ENCODE results near the gene ATPAF1.

The ATPAF1 gene

GRCh38 chr1:46616277-46617107 is 51.7 kb downstream of the ATPAF1 start, which contains the start of gene MOB3C:
TSS of gene MOB3C (minus strand) at chr1:46616811. CDS start at chr1:46613321, 3,490 bp downstream.
- H3F3A ChIP-seq (ENCODE audit: low read depth): no peaks in the 10 kb centered on the region
- H3K9ac ChIP-seq (ENCODE audit: low read depth, low read length, poor library complexity, severe bottlenecking): peak within 1 kb of the TSS; percentile 78
- peak within 1 kb of the TSS; percentile 93 for H2AFZ ChIP-seq (ENCODE audit: low read length)
- no peaks in the 10 kb centered on the region for H3K9me3 ChIP-seq (ENCODE audit: insufficient read depth, low read depth, low read length)
- TF ChIP-seq EZH2phosphoT487 (IDR thresholded peaks at IDR 0.05; ENCODE audit: borderline replicate concordance) (no peak), CTCF (conservative IDR thresholded peaks at IDR 0.05; ENCODE audit: low read length) (no peak)
- no peaks in the 10 kb centered on the region for H3K27me3 ChIP-seq (ENCODE audit: insufficient read depth, low read length, poor library complexity, severe bottlenecking)
- peaks cover 66% of the 10 kb centered on the region for H3K4me1 ChIP-seq (ENCODE audit: insufficient read depth, low read length, poor library complexity, severe bottlenecking)
- H3K4me3 ChIP-seq (ENCODE audit: low read length, poor library complexity, severe bottlenecking): peak within 1 kb of the TSS; percentile 93
- H3K79me2 ChIP-seq (ENCODE audit: insufficient read depth, low read length): peaks cover 19% of the 10 kb centered on the region; the same call in 1 of the 2 replicates
- no peaks in the 10 kb centered on the region for H4K20me1 ChIP-seq (ENCODE audit: insufficient read depth, low read length, poor library complexity, severe bottlenecking)
- no peaks in the 10 kb centered on the region for H3K36me3 ChIP-seq (ENCODE audit: insufficient read depth, low read length)
- peak within 1 kb of the TSS; percentile 100 for H3K4me2 ChIP-seq (ENCODE audit: low read depth, low read length, poor library complexity, severe bottlenecking)
- no peaks in the 10 kb centered on the region for H3K9me2 ChIP-seq (replicated peaks; ENCODE audit: low read depth, low read length)

GRCh38 chr1:46615735-46616134 is 52.4 kb downstream of the ATPAF1 start:
- Histone ChIP-seq H3K27me3 (ENCODE audit: insufficient read depth, low read length, poor library complexity, severe bottlenecking) (no peaks in the 10 kb centered on the region), H3K4me2 (ENCODE audit: low read depth, low read length, poor library complexity, severe bottlenecking) (peak overlapping the region; percentile 100), H3F3A (ENCODE audit: low read depth) (no peaks in the 10 kb centered on the region), H4K20me1 (ENCODE audit: insufficient read depth, low read length, poor library complexity, severe bottlenecking) (no peaks in the 10 kb centered on the region), H3K9me2 (replicated peaks; ENCODE audit: low read depth, low read length) (no peaks in the 10 kb centered on the region), H3K9me3 (ENCODE audit: insufficient read depth, low read depth, low read length) (no peaks in the 10 kb centered on the region), H3K4me1 (ENCODE audit: insufficient read depth, low read length, poor library complexity, severe bottlenecking) (peaks cover 72% of the 10 kb centered on the region), H3K79me2 (ENCODE audit: insufficient read depth, low read length) (peaks cover 19% of the 10 kb centered on the region; the same call in 1 of the 2 replicates), H2AFZ (ENCODE audit: low read length) (0 out of 2 replicates have a peak overlapping the region, but pooled peaks have one; percentile 93), H3K36me3 (ENCODE audit: insufficient read depth, low read length) (no peaks in the 10 kb centered on the region), H3K9ac (ENCODE audit: low read depth, low read length, poor library complexity, severe bottlenecking) (peak overlapping the region; percentile 78), H3K4me3 (ENCODE audit: low read length, poor library complexity, severe bottlenecking) (peak overlapping the region; percentile 93)
- TF ChIP-seq CTCF (conservative IDR thresholded peaks at IDR 0.05; ENCODE audit: low read length): no peak
- no peak for TF ChIP-seq EZH2phosphoT487 (IDR thresholded peaks at IDR 0.05; ENCODE audit: borderline replicate concordance)

- Histone ChIP-seq H3K36me3 (ENCODE audit: insufficient read depth, low read length) (no peaks in the 10 kb centered on the region), H3F3A (ENCODE audit: low read depth) (no peaks in the 10 kb centered on the region), H3K4me2 (ENCODE audit: low read depth, low read length, poor library complexity, severe bottlenecking) (peak overlapping the region; percentile 100), H3K27me3 (ENCODE audit: insufficient read depth, low read length, poor library complexity, severe bottlenecking) (no peaks in the 10 kb centered on the region), H3K9me2 (replicated peaks; ENCODE audit: low read depth, low read length) (no peaks in the 10 kb centered on the region), H3K79me2 (ENCODE audit: insufficient read depth, low read length) (peaks cover 19% of the 10 kb centered on the region; the same call in 1 of the 2 replicates), H3K9ac (ENCODE audit: low read depth, low read length, poor library complexity, severe bottlenecking) (peak overlapping the region; percentile 78), H2AFZ (ENCODE audit: low read length) (no peak overlapping the region), H3K9me3 (ENCODE audit: insufficient read depth, low read depth, low read length) (no peaks in the 10 kb centered on the region), H3K4me1 (ENCODE audit: insufficient read depth, low read length, poor library complexity, severe bottlenecking) (peaks cover 72% of the 10 kb centered on the region), H3K4me3 (ENCODE audit: low read length, poor library complexity, severe bottlenecking) (peak overlapping the region; percentile 93), H4K20me1 (ENCODE audit: insufficient read depth, low read length, poor library complexity, severe bottlenecking) (no peaks in the 10 kb centered on the region)
- no peak for TF ChIP-seq CTCF (conservative IDR thresholded peaks at IDR 0.05; ENCODE audit: low read length)
- no peak for TF ChIP-seq EZH2phosphoT487 (IDR thresholded peaks at IDR 0.05; ENCODE audit: borderline replicate concordance)
Measured at GRCh38 chr1:46615088-46615487, 53.1 kb downstream of the ATPAF1 start.
